ENCODE measurements around the gene CSNK1D.

CSNK1D gene

DNA sequence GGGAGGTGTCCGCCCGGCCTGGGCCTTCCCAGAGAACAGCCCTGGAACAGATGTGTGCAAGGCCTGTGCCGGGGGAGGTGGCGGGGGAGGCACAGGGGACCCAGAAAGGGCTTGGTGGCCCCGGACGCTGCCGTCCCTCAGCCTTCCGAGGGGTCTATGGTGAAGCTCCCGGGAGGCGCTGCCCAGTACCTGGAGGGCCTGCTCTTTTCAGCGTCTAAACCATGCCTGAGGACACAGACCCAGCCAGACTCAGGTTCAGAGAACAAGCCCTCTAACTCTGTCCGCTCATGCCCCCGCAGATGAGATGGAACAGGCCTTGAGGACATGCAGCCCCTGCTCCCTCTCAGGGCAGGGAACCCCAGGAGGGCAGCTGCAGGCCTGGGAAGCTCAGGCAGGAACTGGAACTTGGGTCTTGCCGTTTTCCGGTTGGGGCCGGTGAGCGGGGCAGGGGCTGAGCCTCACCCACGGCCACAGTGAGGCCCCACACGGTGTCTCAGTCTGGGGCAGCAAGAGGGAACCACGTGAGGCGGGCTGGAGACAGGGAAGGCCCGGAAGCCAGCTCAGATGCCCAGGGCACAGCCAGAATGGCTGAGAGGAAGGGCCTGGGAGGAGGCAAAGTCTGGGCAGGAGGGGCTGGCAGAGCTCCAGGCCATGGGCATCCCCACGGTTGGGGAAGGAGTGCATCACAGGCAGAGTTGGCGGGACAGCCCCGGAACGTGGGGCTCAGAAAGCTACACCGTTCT lies 32.1 kb downstream of the CSNK1D start:
- H3K9ac ChIP-seq (ENCODE audit: low read length) = no peak overlapping the region
- no peaks in the 10 kb centered on the region for H3K9me3 ChIP-seq (ENCODE audit: control insufficient read depth, insufficient read depth, low read depth, low read length)
- peaks cover 13% of the 10 kb centered on the region for H3K4me1 ChIP-seq (ENCODE audit: control insufficient read depth, insufficient read depth, low read length)
- H3K4me3 ChIP-seq (ENCODE audit: low read depth, low read length) = no peak overlapping the region
- no peaks in the 10 kb centered on the region for H3K27me3 ChIP-seq (ENCODE audit: control insufficient read depth, insufficient read depth, low read length)
- peaks cover 82% of the 10 kb centered on the region for H3K36me3 ChIP-seq (ENCODE audit: control insufficient read depth, insufficient read depth, low read length)
- H3K27ac ChIP-seq (ENCODE audit: low read depth, low read length) = no peak overlapping the region

DNA sequence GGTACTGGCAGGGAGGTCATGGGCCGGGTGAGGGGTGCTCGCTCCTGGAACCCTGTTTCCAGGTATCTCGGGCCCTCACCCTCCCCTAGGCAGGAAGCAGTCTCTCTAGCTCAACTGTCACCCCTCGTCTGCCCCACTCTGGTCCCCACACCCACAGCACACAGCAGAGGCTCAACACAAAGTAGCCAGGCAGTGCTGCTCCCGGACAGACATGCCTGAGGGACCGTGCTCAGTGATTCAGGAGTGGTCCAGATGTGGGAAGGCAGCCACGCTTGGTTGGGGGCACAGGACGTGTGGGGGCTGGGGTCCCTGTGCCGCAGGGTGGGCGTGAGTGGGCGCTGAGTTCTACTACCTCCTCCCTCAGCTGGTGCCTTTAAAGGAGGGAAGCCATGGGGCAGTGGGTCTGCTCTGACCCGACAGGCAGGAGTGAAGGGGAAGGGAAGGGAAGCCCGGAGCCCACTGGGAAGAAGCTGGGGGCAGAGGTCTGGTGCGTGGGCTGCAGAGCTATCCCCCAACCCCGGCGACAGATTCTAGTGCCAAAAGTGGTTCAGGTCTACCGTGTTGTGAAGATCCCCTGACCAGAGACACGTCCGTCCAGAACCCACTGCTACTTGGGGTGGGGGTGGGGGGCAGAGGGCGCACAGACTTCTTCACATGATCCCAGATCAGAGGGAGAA lies 32.9 kb downstream of the CSNK1D start:
- H3K9ac ChIP-seq (ENCODE audit: low read length) = no peak overlapping the region
- no peaks in the 10 kb centered on the region for H3K9me3 ChIP-seq (ENCODE audit: control insufficient read depth, insufficient read depth, low read depth, low read length)

DNA sequence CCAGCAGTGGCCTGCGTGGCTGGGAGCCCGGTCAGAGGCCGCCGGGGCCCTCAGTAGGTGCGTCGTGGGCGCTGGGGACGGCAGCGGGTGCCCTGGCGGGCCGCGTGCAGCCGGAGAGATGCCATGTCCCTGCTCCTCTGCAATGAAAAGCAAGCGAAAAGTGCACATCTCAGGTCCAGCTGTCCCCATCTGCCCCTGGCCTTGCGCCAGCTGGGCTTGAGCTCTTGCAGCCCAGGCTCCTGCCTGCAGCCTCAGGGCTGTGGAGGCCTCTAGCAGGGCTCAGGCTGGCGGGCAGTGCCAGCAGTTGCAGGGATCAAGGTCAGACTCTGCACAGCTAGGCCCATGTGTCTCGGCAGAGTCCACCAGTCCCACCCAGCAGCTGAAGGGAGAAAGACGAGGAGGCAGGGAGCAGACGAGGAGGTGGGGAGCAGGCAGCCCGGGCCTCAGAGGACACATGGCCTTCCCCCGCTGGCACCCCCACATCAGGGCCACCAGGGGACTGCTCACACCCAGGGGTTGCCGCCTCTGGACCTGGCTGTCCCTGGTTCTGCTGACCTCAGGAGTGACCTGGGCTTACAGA lies 33.5 kb downstream of the CSNK1D start:
- Histone ChIP-seq H3K9ac (ENCODE audit: low read length) (no peak overlapping the region), H3K9me3 (ENCODE audit: control insufficient read depth, insufficient read depth, low read depth, low read length) (no peaks in the 10 kb centered on the region), H3K27me3 (ENCODE audit: control insufficient read depth, insufficient read depth, low read length) (no peaks in the 10 kb centered on the region), H3K4me1 (ENCODE audit: control insufficient read depth, insufficient read depth, low read length) (peaks cover 24% of the 10 kb centered on the region), H3K27ac (ENCODE audit: low read depth, low read length) (no peak overlapping the region), H3K4me3 (ENCODE audit: low read depth, low read length) (no peak overlapping the region), H3K36me3 (ENCODE audit: control insufficient read depth, insufficient read depth, low read length) (peaks cover 69% of the 10 kb centered on the region)

More for the DNA sequence above, 32.9 kb downstream of the CSNK1D start:
- H3K4me1 ChIP-seq (ENCODE audit: control insufficient read depth, insufficient read depth, low read length) = peaks cover 20% of the 10 kb centered on the region
- peaks cover 75% of the 10 kb centered on the region for H3K36me3 ChIP-seq (ENCODE audit: control insufficient read depth, insufficient read depth, low read length)
- H3K27me3 ChIP-seq (ENCODE audit: control insufficient read depth, insufficient read depth, low read length) = no peaks in the 10 kb centered on the region
- no peak overlapping the region for H3K27ac ChIP-seq (ENCODE audit: low read depth, low read length)
- no peak overlapping the region for H3K4me3 ChIP-seq (ENCODE audit: low read depth, low read length)

DNA sequence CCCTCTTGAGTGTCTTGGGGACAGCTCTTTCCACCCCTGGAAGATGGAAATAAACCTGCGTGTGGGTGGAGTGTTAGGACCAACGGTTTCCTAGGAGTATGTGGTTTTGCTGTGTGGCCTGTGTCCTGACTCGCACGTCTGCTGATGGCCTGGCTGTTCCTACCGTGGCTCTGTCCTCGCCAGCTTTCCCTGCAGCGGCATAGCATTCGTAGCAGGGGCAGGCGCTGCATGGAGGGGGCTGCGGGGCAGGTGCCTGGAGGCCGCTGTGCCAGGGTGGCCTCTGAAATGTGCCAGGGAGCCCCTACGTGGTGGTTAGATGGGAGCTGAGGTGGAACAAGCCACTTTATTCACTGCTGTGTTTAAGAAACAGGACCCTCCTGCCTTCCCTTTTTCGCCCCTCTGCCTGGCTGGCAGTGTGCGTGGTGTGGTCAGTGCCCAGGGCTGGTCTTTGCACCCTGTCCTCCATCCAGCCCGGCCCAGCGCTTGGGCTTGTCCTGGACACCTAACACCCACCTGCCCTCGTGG lies 34.0 kb downstream of the CSNK1D start:
- H3K9me3 ChIP-seq (ENCODE audit: control insufficient read depth, insufficient read depth, low read depth, low read length) = no peaks in the 10 kb centered on the region
- peaks cover 30% of the 10 kb centered on the region for H3K4me1 ChIP-seq (ENCODE audit: control insufficient read depth, insufficient read depth, low read length)
- peaks cover 63% of the 10 kb centered on the region for H3K36me3 ChIP-seq (ENCODE audit: control insufficient read depth, insufficient read depth, low read length)
- no peak overlapping the region for H3K4me3 ChIP-seq (ENCODE audit: low read depth, low read length)
- no peaks in the 10 kb centered on the region for H3K27me3 ChIP-seq (ENCODE audit: control insufficient read depth, insufficient read depth, low read length)
- H3K9ac ChIP-seq (ENCODE audit: low read length) = no peak overlapping the region
- H3K27ac ChIP-seq (ENCODE audit: low read depth, low read length) = no peak overlapping the region

DNA sequence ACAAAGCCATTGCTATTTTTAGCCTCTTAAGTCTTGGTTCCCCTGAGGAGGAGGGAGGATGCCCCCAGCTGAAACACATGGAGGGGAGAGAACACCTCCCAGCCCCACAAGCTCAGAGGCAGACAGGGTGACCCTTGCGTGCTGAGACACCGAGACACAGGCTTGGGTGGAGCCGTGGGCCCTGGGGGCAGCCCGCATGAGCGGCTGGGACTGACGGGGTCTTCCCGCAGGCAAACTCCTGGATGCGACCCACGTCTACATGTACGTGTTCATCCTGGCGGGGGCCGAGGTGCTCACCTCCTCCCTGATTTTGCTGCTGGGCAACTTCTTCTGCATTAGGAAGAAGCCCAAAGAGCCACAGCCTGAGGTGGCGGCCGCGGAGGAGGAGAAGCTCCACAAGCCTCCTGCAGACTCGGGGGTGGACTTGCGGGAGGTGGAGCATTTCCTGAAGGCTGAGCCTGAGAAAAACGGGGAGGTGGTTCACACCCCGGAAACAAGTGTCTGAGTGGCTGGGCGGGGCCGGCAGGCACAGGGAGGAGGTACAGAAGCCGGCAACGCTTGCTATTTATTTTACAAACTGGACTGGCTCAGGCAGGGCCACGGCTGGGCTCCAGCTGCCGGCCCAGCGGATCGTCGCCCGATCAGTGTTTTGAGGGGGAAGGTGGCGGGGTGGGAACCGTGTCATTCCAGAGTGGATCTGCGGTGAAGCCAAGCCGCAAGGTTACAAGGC lies 34.9 kb downstream of the CSNK1D start:
- H3K9me3 ChIP-seq (ENCODE audit: control insufficient read depth, insufficient read depth, low read depth, low read length) = no peaks in the 10 kb centered on the region
- H3K36me3 ChIP-seq (ENCODE audit: control insufficient read depth, insufficient read depth, low read length) = peaks cover 55% of the 10 kb centered on the region
- no peaks in the 10 kb centered on the region for H3K27me3 ChIP-seq (ENCODE audit: control insufficient read depth, insufficient read depth, low read length)
- H3K4me3 ChIP-seq (ENCODE audit: low read depth, low read length) = no peak overlapping the region
- H3K9ac ChIP-seq (ENCODE audit: low read length) = no peak overlapping the region
- no peak overlapping the region for H3K27ac ChIP-seq (ENCODE audit: low read depth, low read length)
- peaks cover 34% of the 10 kb centered on the region for H3K4me1 ChIP-seq (ENCODE audit: control insufficient read depth, insufficient read depth, low read length)

DNA sequence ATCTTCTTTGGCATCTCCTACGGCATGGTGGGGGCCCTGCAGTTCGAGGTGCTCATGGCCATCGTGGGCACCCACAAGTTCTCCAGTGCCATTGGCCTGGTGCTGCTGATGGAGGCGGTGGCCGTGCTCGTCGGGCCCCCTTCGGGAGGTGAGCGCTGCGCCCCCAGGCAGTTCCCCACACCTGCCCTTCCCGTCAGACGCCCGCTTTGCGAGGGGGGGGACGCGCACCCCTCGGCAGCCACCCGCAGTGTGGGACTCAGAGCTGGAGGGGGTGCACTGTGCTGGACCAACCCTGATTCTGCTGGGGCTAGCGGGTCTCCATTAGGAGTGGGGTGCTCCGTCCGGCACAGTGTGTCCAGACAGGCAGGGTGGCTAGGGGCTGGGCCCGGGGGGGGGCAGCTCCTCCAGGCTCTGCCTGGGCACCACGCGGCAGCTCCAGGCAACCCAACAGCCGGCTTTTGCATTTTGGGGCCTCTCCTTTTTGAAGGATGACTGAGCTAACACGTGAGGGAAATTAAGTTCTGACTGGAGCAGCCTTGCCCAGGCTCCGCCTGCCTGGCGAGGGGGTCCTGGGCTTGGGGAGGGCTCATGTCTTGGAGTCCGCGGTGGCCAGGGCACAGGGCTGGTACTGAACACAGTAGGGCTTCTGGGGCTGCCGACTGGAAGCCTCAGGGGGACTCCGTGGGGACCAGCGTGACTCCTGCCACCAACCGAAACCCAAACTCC lies 35.6 kb downstream of the CSNK1D start:
- H3K4me1 ChIP-seq (ENCODE audit: control insufficient read depth, insufficient read depth, low read length) = peaks cover 34% of the 10 kb centered on the region
- peaks cover 47% of the 10 kb centered on the region for H3K36me3 ChIP-seq (ENCODE audit: control insufficient read depth, insufficient read depth, low read length)
- H3K27ac ChIP-seq (ENCODE audit: low read depth, low read length) = no peak overlapping the region
- no peaks in the 10 kb centered on the region for H3K27me3 ChIP-seq (ENCODE audit: control insufficient read depth, insufficient read depth, low read length)
- H3K4me3 ChIP-seq (ENCODE audit: low read depth, low read length) = no peak overlapping the region
- H3K9me3 ChIP-seq (ENCODE audit: control insufficient read depth, insufficient read depth, low read depth, low read length) = no peaks in the 10 kb centered on the region
- H3K9ac ChIP-seq (ENCODE audit: low read length) = no peak overlapping the region

DNA sequence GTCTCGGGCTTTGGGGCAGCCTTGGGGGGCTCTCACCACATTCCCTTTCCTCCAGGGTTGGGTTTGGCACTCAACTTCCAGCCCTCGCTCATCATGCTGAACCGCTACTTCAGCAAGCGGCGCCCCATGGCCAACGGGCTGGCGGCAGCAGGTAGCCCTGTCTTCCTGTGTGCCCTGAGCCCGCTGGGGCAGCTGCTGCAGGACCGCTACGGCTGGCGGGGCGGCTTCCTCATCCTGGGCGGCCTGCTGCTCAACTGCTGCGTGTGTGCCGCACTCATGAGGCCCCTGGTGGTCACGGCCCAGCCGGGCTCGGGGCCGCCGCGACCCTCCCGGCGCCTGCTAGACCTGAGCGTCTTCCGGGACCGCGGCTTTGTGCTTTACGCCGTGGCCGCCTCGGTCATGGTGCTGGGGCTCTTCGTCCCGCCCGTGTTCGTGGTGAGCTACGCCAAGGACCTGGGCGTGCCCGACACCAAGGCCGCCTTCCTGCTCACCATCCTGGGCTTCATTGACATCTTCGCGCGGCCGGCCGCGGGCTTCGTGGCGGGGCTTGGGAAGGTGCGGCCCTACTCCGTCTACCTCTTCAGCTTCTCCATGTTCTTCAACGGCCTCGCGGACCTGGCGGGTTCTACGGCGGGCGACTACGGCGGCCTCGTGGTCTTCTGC lies 36.3 kb downstream of the CSNK1D start:
- peaks cover 36% of the 10 kb centered on the region for H3K4me1 ChIP-seq (ENCODE audit: control insufficient read depth, insufficient read depth, low read length)
- no peaks in the 10 kb centered on the region for H3K9me3 ChIP-seq (ENCODE audit: control insufficient read depth, insufficient read depth, low read depth, low read length)
- no peak overlapping the region for H3K9ac ChIP-seq (ENCODE audit: low read length)
- no peaks in the 10 kb centered on the region for H3K27me3 ChIP-seq (ENCODE audit: control insufficient read depth, insufficient read depth, low read length)
- H3K27ac ChIP-seq (ENCODE audit: low read depth, low read length) = no peak overlapping the region
- H3K36me3 ChIP-seq (ENCODE audit: control insufficient read depth, insufficient read depth, low read length) = peaks cover 41% of the 10 kb centered on the region
- no peak overlapping the region for H3K4me3 ChIP-seq (ENCODE audit: low read depth, low read length)

DNA sequence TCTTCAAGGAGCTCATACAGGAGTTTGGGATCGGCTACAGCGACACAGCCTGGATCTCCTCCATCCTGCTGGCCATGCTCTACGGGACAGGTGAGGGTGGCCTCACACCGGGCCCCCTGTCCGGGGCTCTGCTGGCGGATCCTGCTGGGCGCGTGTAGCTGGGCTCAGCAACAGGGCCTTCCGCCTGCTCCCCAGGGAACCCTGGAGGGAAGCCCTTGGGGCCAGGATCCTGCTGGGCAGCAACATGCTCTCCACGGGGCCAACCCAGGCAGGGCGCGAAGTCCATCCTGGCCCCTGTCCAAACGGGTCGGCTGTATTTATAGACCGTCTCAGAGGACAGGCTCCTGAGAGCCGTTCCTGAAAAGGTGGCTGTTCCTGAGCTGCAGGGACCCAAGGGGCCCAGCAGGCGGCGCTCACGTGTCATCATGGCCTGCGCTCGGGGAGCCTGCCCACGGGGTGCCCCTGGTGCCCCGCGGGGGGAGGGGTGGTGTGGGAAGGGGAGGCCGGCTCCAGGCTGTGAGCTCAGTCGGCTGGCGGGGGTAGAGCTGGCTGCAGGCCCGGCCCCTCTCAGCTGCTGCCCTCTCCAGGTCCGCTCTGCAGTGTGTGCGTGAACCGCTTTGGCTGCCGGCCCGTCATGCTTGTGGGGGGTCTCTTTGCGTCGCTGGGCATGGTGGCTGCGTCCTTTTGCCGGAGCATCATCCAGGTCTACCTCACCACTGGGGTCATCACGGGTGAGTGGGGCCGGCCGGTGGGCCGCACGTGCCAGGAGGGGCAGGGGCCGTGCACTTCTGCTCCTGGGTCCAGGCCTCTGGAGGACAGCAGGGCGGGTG lies 37.1 kb downstream of the CSNK1D start:
- Histone ChIP-seq H3K27me3 (ENCODE audit: control insufficient read depth, insufficient read depth, low read length) (peaks cover 4% of the 10 kb centered on the region; the same call in 1 of the 2 replicates), H3K36me3 (ENCODE audit: control insufficient read depth, insufficient read depth, low read length) (peaks cover 34% of the 10 kb centered on the region), H3K9ac (ENCODE audit: low read length) (peak overlapping the region; percentile 23), H3K27ac (ENCODE audit: low read depth, low read length) (0 out of 2 replicates have a peak overlapping the region, but pooled peaks have one; percentile 15), H3K9me3 (ENCODE audit: control insufficient read depth, insufficient read depth, low read depth, low read length) (no peaks in the 10 kb centered on the region), H3K4me1 (ENCODE audit: control insufficient read depth, insufficient read depth, low read length) (peaks cover 40% of the 10 kb centered on the region), H3K4me3 (ENCODE audit: low read depth, low read length) (no peak overlapping the region)

DNA sequence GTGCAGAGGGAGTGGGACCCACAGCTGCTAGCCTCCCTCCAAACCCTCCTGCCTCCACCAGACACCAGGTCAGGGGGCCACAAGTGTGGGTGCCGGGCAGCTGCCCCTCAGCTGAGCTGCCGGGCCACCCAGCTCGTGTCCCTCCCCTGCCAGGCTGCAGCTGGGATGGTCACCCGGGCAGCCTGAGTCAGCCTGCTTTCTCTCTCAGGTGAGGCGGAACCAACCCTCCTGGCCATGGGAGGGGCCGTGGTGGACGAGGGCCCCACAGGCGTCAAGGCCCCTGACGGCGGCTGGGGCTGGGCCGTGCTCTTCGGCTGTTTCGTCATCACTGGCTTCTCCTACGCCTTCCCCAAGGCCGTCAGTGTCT lies 37.7 kb downstream of the CSNK1D start:
- no peaks in the 10 kb centered on the region for H3K9me3 ChIP-seq (ENCODE audit: control insufficient read depth, insufficient read depth, low read depth, low read length)
- peaks cover 8% of the 10 kb centered on the region for H3K27me3 ChIP-seq (ENCODE audit: control insufficient read depth, insufficient read depth, low read length)
- no peak overlapping the region for H3K4me3 ChIP-seq (ENCODE audit: low read depth, low read length)
- no peak overlapping the region for H3K27ac ChIP-seq (ENCODE audit: low read depth, low read length)
- H3K4me1 ChIP-seq (ENCODE audit: control insufficient read depth, insufficient read depth, low read length) = peaks cover 40% of the 10 kb centered on the region
- H3K36me3 ChIP-seq (ENCODE audit: control insufficient read depth, insufficient read depth, low read length) = peaks cover 28% of the 10 kb centered on the region
- H3K9ac ChIP-seq (ENCODE audit: low read length) = peak overlapping the region; percentile 23
